GM19467 (cell line): Measurements from ENCODE around the gene NUDT7.

Experiments
- ATAC-seq: cut with Tn5 transposase; IDR thresholded peaks from one replicate; pipeline ENCODE4 v1.9.1; 2021; ENCODE audit warnings: mild to moderate bottlenecking, moderate library complexity; ENCODE audit not compliant: unreplicated experiment

Gene NUDT7

GRCh38 chr16:77723108-77723514 lies 797 bp downstream of the NUDT7 start:
- peak; percentile 2 for ATAC-seq

- no peak for ATAC-seq
These were observed 1.9 kb downstream of the NUDT7 start for GRCh38 chr16:77724174-77724573.

- ATAC-seq: no peak
These were observed 7.6 kb downstream of the NUDT7 start for GRCh38 chr16:77729951-77730350.

GRCh38 chr16:77732241-77732946 lies 10.1 kb downstream of the NUDT7 start:
- no peak for ATAC-seq

GRCh38 chr16:77736879-77737278 lies 14.6 kb downstream of the NUDT7 start:
- no peak for ATAC-seq

- ATAC-seq: no peak
These were observed 16.6 kb downstream of the NUDT7 start for GRCh38 chr16:77738706-77739558.

GRCh38 chr16:77739559-77739892 lies 17.2 kb downstream of the NUDT7 start:
- ATAC-seq: no peak

- ATAC-seq: no peak
These were observed 21.8 kb downstream of the NUDT7 start for GRCh38 chr16:77744141-77744540.

GRCh38 chr16:77745972-77746371 lies 23.7 kb downstream of the NUDT7 start:
- ATAC-seq: no peak

GRCh38 chr16:77748421-77749005 lies 26.2 kb downstream of the NUDT7 start:
- ATAC-seq: no peak

- no peak for ATAC-seq
These were observed 27.1 kb downstream of the NUDT7 start for GRCh38 chr16:77749415-77749814.

- ATAC-seq: no peak
These were observed 35.7 kb downstream of the NUDT7 start for GRCh38 chr16:77758046-77758445.

- no peak for ATAC-seq
These were observed 36.2 kb downstream of the NUDT7 start for GRCh38 chr16:77758508-77758907.

GRCh38 chr16:77759201-77759600 lies 36.9 kb downstream of the NUDT7 start:
- ATAC-seq: no peak

GRCh38 chr16:77759821-77760220 lies 37.5 kb downstream of the NUDT7 start:
- ATAC-seq: no peak

GRCh38 chr16:77760800-77761199 lies 38.5 kb downstream of the NUDT7 start:
- no peak for ATAC-seq

GRCh38 chr16:77761204-77761603 lies 38.9 kb downstream of the NUDT7 start:
- no peak for ATAC-seq

- ATAC-seq: no peak
These were observed 39.9 kb downstream of the NUDT7 start for GRCh38 chr16:77762262-77762661.

GRCh38 chr16:77763994-77764393 lies 41.7 kb downstream of the NUDT7 start:
- no peak for ATAC-seq

GRCh38 chr16:77767211-77767610 lies 44.9 kb downstream of the NUDT7 start:
- ATAC-seq: no peak

- ATAC-seq: no peak
These were observed 45.5 kb downstream of the NUDT7 start for GRCh38 chr16:77767826-77768225.
